CD4-positive, alpha-beta T cell treated with Interleukin-6 for 4 hours (primary cell): ENCODE results near the gene CALU.

ENCODE experiments used
- DNase-seq: peaks from one replicate; pipeline ENCODE4 v3.0.0-alpha.2; 2020; ENCODE audit warnings: mixed read lengths

CALU gene

DNA sequence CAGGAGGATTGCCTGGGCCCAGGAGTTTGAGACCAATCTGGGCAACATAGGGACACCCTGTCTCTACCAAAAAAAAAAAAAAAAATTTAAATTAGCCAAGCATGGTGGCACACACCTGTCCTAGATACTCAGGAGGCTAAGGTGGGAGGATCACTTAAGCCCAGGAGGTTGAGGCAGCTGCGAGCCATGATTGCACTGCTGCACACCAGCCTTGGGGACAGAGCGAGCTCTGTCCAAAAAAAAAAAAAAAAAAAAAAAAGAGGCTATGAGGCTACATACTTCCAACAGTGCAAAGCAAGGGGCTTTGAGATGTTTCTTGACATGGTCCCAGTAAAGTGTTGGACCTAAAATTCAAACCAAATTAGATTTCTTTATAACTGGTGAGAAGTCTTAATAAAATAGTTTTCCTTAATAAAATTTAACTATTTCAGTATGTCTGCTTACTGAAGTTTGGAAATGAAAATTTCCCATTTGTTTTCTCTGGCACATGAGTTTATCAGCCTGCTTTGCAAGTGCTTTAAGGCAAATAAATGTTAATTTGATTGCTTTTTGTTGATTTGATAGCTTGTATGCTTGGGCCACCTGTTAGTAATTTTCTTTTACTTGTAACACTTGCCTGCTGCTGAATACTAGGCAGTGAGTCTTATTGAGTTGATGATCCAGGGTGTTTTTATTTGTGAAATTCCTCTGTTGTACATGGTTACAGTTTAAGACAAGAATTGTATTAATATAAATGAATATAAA lies 16.1 kb downstream of the CALU start:
- no peak for DNase-seq

- DNase-seq, result no peak
Observed at GRCh38 chr7:128755819-128756476, 16.8 kb downstream of the CALU start.

DNA sequence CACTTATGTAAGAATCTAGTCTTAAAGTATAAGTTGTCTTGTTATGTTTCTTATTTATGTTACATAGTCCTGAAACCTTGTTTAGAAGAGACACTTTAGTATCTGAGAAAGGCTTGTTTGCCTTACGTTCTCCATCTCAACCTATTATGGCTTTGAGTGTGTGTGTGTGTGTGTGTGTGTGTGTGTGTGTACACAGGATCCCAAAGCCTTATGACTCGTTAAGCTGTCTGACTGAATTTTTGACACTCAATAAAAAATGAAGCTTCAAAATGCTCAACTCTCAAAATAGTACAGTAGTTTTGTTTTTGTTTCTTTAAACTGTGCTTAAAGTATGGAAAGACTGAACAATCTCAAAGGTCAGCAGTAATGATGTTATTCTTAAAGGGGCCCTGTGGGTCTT lies 18.0 kb downstream of the CALU start:
- DNase-seq, result no peak

- DNase-seq, result no peak
Observed at GRCh38 chr7:128758553-128758952, 19.4 kb downstream of the CALU start.

DNA sequence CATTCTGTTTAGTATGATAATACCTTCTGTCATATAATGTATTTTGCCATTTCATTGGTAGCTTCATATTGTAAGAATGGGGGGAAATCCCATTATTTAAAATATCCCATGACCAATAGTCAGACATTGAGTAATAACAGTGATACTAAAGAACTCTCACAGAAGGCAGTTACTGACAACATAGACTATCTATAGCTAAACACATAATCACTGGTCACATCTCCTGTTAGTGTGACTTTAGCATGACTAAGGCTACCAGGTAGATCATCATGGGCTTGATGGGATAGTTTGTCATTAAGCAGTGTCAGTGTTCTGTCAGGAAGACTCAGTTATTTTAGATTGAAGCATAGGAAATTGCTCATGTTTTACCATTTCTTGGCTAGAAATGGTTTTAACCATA lies 20.1 kb downstream of the CALU start:
- no peak for DNase-seq

DNA sequence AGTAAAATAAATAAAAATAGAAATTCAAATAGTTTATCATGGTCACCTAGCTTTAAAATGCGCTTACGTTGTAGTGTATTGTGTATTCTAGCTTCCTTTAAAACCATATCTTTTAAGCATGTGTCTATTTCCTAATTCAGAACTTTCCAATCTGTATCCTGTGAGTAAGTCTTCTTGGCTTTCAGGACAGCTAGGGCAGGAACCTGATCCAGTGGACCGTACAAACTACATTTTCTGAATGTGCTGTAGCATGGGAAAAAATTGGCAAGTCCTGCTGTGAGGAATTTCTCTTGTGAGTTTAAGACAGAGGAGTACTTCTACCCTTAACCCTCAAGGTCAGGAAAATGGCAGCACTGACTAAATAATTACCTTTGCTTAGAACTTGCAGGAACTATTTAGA lies 24.4 kb downstream of the CALU start:
- no peak for DNase-seq

DNA sequence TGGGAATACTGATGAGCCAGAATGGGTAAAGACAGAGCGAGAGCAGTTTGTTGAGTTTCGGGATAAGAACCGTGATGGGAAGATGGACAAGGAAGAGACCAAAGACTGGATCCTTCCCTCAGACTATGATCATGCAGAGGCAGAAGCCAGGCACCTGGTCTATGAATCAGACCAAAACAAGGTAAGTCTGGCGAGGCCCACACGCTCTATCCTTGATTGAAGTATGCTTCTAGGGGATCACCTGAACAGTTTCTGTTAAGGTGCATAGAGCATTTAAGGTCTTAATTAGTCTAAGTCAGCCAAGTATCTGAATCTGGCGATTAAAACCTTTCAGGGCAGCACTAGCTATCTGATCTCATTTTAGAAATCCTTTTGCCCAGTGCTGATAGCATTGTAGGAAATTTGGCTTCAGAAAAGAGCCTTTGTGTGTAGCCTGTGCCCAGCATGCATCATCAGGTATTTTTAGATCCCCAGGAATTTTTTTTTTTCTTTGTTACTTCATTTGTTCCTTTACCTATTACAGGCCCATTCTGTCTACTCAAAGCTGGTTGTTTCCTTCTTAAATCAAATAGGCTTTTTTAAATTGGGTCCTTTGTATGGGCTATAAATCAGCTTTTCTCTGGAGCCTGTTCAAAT lies 28.4 kb downstream of the CALU start:
- no peak for DNase-seq

DNA sequence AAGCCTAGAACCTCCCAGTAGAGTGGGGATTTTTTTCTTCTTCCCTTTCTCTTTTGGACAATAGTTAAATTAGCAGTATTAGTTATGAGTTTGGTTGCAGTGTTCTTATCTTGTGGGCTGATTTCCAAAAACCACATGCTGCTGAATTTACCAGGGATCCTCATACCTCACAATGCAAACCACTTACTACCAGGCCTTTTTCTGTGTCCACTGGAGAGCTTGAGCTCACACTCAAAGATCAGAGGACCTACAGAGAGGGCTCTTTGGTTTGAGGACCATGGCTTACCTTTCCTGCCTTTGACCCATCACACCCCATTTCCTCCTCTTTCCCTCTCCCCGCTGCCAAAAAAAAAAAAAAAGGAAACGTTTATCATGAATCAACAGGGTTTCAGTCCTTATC lies 31.1 kb downstream of the CALU start:
- no peak for DNase-seq

GRCh38 chr7:128773604-128774003 lies 34.4 kb downstream of the CALU start:
- no peak for DNase-seq

DNA sequence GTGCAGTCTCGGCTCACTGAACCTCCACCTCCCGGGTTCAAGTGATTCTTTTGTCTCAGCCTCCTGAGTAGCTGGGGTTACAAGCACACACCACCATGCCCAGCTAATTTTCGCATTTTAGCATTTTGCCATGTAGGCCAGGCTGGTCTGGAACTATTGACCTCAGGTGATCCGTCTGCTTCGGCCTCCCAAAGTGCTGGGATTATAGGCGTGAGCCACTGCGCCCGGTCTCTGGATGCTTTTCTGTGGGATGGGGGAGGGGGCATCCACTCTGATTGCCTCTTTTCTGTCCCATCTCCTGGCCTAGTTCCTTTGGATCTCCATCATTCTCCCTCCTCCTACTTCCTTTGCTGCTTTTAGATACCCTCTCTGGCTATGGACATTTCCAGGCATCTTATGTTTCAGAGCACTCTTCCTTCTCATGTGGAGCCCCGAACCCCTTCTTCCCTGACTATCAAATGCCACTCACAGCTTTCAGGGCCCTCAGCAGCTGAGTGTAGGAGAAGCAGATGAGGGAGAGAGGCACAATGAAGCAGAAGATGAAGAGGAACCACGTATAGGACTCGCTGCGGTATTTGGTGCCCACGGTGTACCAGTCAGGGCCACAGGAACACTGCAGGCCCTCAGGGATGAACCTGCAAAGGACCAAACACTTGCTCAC lies 35.0 kb downstream of the CALU start:
- DNase-seq, result no peak

DNA sequence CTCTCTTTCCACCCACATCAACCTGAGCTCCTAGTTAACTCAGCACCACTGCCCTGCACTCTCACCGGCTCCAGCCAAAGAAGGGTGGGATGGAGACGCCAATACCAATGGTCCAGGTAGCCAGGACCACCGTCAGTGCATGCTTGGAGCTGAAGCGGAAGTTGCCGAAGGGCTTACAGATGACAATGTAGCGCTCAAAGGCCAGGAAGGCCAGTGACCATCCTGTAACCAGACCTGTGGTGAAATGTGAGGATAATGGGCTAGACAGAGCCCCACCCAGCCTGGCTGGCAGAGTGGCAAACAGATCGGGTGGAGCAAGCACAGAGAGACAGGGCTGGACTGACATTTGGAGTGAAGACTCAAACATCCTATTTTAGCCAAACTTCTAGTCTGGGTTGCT lies 35.8 kb downstream of the CALU start:
- DNase-seq, result no peak

DNA sequence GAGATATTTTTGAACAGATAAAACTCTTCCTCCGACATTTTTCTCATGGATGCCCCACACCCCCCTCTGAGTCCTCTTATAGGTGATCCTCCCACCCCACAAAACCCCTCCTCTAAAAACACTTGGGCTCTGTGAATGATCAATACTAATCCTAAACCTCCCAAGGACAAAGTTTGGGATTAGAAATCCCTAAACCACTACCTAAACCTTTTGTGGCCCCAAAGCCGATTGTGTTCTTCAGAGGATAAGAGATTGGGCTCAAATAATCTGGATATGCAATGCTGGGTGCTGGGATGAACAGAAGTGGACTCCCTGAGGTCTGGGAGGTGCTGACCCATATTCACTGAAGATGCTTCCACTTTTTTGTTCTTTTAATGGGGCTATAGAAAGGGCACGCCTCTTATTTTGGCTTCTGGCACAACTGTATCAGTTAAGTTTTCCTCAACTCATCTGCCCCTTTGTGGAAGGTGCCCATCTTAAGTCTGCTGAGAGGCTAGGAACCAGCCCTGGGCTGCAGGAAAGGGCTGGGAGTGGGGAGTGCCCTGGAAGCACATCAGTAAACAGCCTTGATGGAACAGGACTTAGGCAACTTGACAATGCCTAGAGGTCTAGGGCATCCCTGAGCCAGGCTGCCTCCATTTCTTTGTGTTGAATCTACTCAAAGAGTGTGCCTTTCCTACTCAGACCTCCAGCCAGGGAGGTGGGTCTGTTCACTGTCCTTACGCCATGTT lies 36.8 kb downstream of the CALU start, which contains the start of gene OPN1SW:
TSS of gene OPN1SW (minus strand) at position 51 of the 731 bp plus-strand sequence. CDS start at position 38, 13 bp downstream.
- no peak for DNase-seq

DNA sequence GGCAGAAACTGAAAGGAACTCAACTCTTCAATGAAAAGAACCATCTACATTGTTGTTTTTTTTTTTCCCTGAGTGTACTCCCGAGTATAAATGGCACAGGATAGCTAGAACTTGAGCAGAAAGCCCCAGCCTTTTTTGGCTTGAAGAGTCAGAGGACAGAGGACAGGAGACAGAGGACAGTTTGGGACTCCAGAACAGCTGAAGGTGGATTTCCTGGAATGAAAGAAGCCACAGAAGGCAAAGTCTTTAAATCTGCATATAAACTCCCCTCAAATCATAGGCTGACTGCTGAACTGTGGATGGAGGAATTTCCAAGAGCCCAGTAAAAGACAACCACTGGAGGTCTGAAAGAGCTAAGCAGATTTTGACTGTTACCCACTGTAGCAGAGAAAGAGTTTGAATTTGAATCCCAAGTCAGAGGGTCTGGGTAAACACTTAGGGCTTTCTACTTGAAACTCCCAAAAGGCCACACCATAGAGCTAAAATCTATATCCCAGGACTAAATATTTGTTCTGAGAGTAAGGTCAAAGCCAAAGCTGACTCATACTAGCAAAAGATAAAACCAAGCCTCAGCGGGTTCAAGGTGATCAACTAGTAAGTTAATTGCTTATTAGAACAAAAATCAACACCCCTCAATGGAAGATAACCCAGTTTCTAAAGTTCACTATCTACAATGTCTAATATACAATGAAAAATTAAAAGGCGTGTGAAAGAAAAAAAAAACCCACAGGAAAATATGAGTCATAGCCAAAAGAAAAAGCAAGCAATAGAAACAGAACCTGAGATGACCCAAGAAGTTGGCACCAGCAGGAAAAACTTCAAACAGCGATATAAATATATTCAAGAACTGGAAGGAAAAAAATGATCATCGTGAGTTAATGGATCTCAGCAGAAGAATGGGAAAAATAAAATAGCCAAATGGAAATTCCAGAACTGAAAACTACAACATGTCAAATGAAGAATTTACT lies 38.3 kb downstream of the CALU start:
- DNase-seq, result no peak

- no peak for DNase-seq
Observed at GRCh38 chr7:128778946-128779345, 39.8 kb downstream of the CALU start.

GRCh38 chr7:128781126-128781525 lies 42.0 kb downstream of the CALU start:
- DNase-seq, result no peak

GRCh38 chr7:128781851-128782250 lies 42.7 kb downstream of the CALU start:
- no peak for DNase-seq

DNA sequence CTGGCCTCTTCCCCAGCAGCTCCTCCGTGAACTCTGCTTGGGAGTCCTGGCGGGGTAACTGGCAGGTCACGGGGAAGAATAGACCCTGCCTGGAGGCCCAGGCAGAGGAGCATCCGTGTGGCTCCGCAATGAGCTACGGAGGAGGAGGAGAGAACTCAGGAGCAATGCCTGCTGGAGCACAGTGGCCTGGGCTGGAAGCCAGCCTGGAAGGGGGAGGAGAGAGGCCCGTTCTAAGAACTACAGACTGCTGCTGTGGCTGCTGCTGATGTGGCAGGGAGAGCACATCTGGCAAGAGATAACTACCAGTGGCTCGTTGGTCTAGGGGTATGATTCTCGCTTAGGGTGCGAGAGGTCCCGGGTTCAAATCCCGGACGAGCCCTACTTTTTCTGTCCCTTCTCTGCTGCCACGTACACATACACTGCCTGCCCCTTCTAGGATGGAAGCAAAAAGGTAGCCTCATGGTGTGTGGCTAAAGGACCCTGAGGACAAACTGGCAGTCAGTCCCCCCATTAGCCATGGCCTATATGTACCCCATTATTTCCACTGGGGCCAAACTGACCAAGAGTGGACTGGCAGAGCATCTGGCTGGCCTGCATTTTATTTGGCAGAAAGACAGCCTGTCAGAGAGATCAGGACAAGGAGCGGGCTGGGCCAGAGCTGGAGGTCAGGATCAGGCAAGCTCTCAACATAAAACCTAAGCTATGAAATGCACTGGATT lies 44.1 kb downstream of the CALU start:
- no peak for DNase-seq

GRCh38 chr7:128785738-128786137 lies 46.6 kb downstream of the CALU start:
- no peak for DNase-seq

GRCh38 chr7:128788446-128789412 lies 49.6 kb downstream of the CALU start:
- DNase-seq, result no peak
